Skeletal muscle tissue (tissue), 4 donors: ENCODE measurements around the gene AADAC. TPM values are rescaled to one million over a fixed set of nuclear protein-coding genes. Genes with fewer than 3 reads are reported as not detected.
"Not testable (repeated sequence)": the region's sequence is repeated elsewhere in the genome, so short reads cannot be mapped to it uniquely, and the experiment has no call there.

Source experiments
- H3K27ac ChIP-seq: one replicate; pipeline ENCODE4 v1.7.0; 2013; ENCODE audit warnings: mild to moderate bottlenecking, low read depth, low read length, inconsistent platforms
- H3K27me3 ChIP-seq, 3 donors: one replicate each; pipeline ENCODE4 v1.7.0; 2013; ENCODE audit warnings: low read length in 3 of 3; ENCODE audit not compliant: control insufficient read depth in 3 of 3, insufficient read depth in 3 of 3
- H3K36me3 ChIP-seq, 3 donors: one replicate each; pipeline ENCODE4 v1.7.0; 2013; ENCODE audit warnings: low read length in 3 of 3; ENCODE audit not compliant: control insufficient read depth in 3 of 3, insufficient read depth in 3 of 3
- H3K4me1 ChIP-seq, 3 donors: one replicate each; pipeline ENCODE4 v1.7.0; 2013; ENCODE audit warnings: low read length in 3 of 3, mild to moderate bottlenecking in 3 of 3; ENCODE audit not compliant: control insufficient read depth in 3 of 3, insufficient read depth in 3 of 3
- H3K4me3 ChIP-seq, 3 donors: one replicate each; pipeline ENCODE4 v1.7.0; 2013; ENCODE audit warnings: low read length in 3 of 3
- H3K9ac ChIP-seq, 3 donors: one replicate each; pipeline ENCODE4 v1.7.0; 2013; ENCODE audit warnings: low read length in 3 of 3, mild to moderate bottlenecking in 3 of 3, moderate library complexity in 2 of 3, low read depth in 1 of 3
- H3K9me3 ChIP-seq, 3 donors: one replicate each; pipeline ENCODE4 v1.7.0; 2013; ENCODE audit warnings: low read length in 3 of 3; ENCODE audit not compliant: control insufficient read depth in 3 of 3
- total RNA-seq: library from RNA; depleted of rRNA; stranded (reverse); fragments of >200 nt; gene quantifications from one replicate; pipeline ENCODE4 v1.2.3, GENCODE V29; 2014
- donor health status: Osteomylitis.

Gene AADAC
- total RNA-seq, 1 donor from 2014 or later: 1.6 TPM

GRCh38 chr3:151845306-151845905 is 31.5 kb downstream of the AADAC start:
- Histone ChIP-seq H3K9ac (no peak overlapping the region), H3K27me3 (no peaks in the 10 kb centered on the region), H3K4me1 (no peaks in the 10 kb centered on the region), H3K4me3 (no peak overlapping the region), H3K36me3 (no peaks in the 10 kb centered on the region), H3K9me3 (no peaks in the 10 kb centered on the region), H3K27ac (no peak overlapping the region)

- not testable (repeated sequence) for H3K9ac ChIP-seq, H3K4me3 ChIP-seq, H3K9me3 ChIP-seq, H3K27me3 ChIP-seq, H3K4me1 ChIP-seq, H3K27ac ChIP-seq, H3K36me3 ChIP-seq
These were observed 36.1 kb downstream of the AADAC start for GRCh38 chr3:151850065-151850464.

GRCh38 chr3:151852074-151852811 is 38.3 kb downstream of the AADAC start:
- no peak overlapping the region for H3K9ac ChIP-seq
- no peak overlapping the region for H3K4me3 ChIP-seq
- H3K9me3 ChIP-seq: no peaks in the 10 kb centered on the region
- no peaks in the 10 kb centered on the region for H3K36me3 ChIP-seq
- no peak overlapping the region for H3K27ac ChIP-seq
- no peaks in the 10 kb centered on the region for H3K4me1 ChIP-seq
- H3K27me3 ChIP-seq: no peaks in the 10 kb centered on the region

GRCh38 chr3:151856118-151856517 is 42.2 kb downstream of the AADAC start:
- H3K9me3 ChIP-seq: no peaks in the 10 kb centered on the region
- no peak overlapping the region for H3K27ac ChIP-seq
- H3K9ac ChIP-seq: no peak overlapping the region
- no peaks in the 10 kb centered on the region for H3K4me1 ChIP-seq
- no peaks in the 10 kb centered on the region for H3K27me3 ChIP-seq
- no peaks in the 10 kb centered on the region for H3K36me3 ChIP-seq
- no peak overlapping the region for H3K4me3 ChIP-seq

GRCh38 chr3:151856641-151857040 is 42.7 kb downstream of the AADAC start:
- no peak overlapping the region for H3K9ac ChIP-seq
- H3K4me1 ChIP-seq: no peaks in the 10 kb centered on the region
- no peak overlapping the region for H3K4me3 ChIP-seq
- H3K9me3 ChIP-seq: no peaks in the 10 kb centered on the region
- H3K27ac ChIP-seq: no peak overlapping the region
- no peaks in the 10 kb centered on the region for H3K36me3 ChIP-seq
- H3K27me3 ChIP-seq: no peaks in the 10 kb centered on the region

- Histone ChIP-seq H3K9me3 (no peaks in the 10 kb centered on the region), H3K27ac (no peak overlapping the region)
These were observed 45.3 kb downstream of the AADAC start for GRCh38 chr3:151859233-151859673.

GRCh38 chr3:151859905-151860304 is 46.0 kb downstream of the AADAC start:
- no peak overlapping the region for H3K4me3 ChIP-seq
- no peaks in the 10 kb centered on the region for H3K4me1 ChIP-seq
- H3K27me3 ChIP-seq: no peaks in the 10 kb centered on the region
- H3K36me3 ChIP-seq: no peaks in the 10 kb centered on the region
- no peak overlapping the region for H3K9ac ChIP-seq
- H3K9me3 ChIP-seq: no peaks in the 10 kb centered on the region
- no peak overlapping the region for H3K27ac ChIP-seq

More at GRCh38 chr3:151859233-151859673, 45.3 kb downstream of the AADAC start:
- Histone ChIP-seq H3K36me3 (no peaks in the 10 kb centered on the region), H3K27me3 (no peaks in the 10 kb centered on the region), H3K4me1 (no peaks in the 10 kb centered on the region), H3K4me3 (no peak overlapping the region), H3K9ac (no peak overlapping the region)

GRCh38 chr3:151863611-151864010 is 49.7 kb downstream of the AADAC start:
- H3K9me3 ChIP-seq: no peaks in the 10 kb centered on the region
- H3K27me3 ChIP-seq: no peaks in the 10 kb centered on the region
- no peak overlapping the region for H3K27ac ChIP-seq
- no peak overlapping the region for H3K9ac ChIP-seq
- H3K4me3 ChIP-seq: no peak overlapping the region
- H3K36me3 ChIP-seq: no peaks in the 10 kb centered on the region
- no peaks in the 10 kb centered on the region for H3K4me1 ChIP-seq

- no peaks in the 10 kb centered on the region for H3K4me1 ChIP-seq
- H3K27me3 ChIP-seq: no peaks in the 10 kb centered on the region
- no peak overlapping the region for H3K9ac ChIP-seq
- no peak overlapping the region for H3K27ac ChIP-seq
- H3K9me3 ChIP-seq: no peaks in the 10 kb centered on the region
- H3K36me3 ChIP-seq: no peaks in the 10 kb centered on the region
- no peak overlapping the region for H3K4me3 ChIP-seq
These were observed 50.6 kb downstream of the AADAC start for GRCh38 chr3:151864423-151865101.
